GM19035 (cell line): Measurements from ENCODE around the gene DDX17.

ENCODE experiments used
- ATAC-seq: cut with Tn5 transposase; IDR thresholded peaks from one replicate; pipeline ENCODE4 v1.9.1; 2021; ENCODE audit not compliant: unreplicated experiment

The DDX17 gene

GRCh38 chr22:38467904-38468442, 38.1 kb downstream of the DDX17 start, which contains the start of gene KDELR3:
Gene KDELR3, plus strand, starts transcription at chr22:38468096. Its CDS starts 138 bp downstream, at chr22:38468234.
- no peak for ATAC-seq

GRCh38 chr22:38467438-38467903, 38.6 kb downstream of the DDX17 start:
- no peak for ATAC-seq

GRCh38 chr22:38465673-38466490, 40.2 kb downstream of the DDX17 start:
- ATAC-seq, result no peak

- no peak for ATAC-seq
Measured at GRCh38 chr22:38464992-38465672, 41.0 kb downstream of the DDX17 start.

- ATAC-seq, result no peak
Measured at GRCh38 chr22:38462960-38463784, 42.9 kb downstream of the DDX17 start.

- no peak for ATAC-seq
Measured at GRCh38 chr22:38461414-38462081, 44.6 kb downstream of the DDX17 start.

GRCh38 chr22:38461057-38461413, 45.1 kb downstream of the DDX17 start:
- ATAC-seq, result no peak

GRCh38 chr22:38460426-38460840, 45.7 kb downstream of the DDX17 start:
- no peak for ATAC-seq

DNA sequence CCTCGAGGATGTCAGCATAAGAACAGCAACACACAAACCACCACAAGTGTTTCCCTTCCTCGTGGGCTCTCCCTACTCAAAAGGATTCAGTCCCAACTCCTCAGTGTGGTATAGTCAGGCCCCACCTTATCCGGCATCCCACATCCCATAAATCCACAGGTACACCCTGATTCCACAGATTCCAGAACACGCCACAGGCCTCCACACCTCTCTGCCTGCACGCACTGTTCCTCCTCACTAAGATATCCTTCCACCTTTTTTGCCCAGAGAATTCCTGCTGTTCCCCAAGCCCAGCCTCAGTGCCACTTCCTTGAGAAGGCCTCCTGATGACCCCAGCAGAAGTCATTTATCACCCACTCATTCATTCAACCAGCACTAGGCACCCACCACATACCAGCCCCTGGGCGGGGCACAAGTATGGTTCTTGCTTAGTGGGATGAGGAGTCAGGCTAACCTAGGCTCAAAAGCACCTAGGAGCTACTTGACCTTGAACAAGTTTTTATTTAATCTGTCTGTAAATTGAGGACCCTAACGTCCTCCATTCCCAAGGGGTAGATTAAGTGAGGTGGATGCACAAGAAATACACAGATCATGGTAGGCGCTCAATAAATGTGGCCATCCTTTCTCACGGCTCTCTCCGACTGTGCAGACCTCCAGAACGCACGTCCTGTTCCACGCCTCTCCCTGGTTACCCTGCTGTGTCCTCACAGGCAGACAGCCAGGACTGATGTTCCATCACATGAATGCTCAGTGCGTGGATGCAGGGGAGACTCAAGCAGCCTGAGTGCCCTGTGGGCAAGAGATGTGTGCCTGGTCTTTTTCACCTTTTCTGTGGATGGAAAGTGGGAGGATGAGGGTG, 49.0 kb downstream of the DDX17 start:
- ATAC-seq, result no peak

DNA sequence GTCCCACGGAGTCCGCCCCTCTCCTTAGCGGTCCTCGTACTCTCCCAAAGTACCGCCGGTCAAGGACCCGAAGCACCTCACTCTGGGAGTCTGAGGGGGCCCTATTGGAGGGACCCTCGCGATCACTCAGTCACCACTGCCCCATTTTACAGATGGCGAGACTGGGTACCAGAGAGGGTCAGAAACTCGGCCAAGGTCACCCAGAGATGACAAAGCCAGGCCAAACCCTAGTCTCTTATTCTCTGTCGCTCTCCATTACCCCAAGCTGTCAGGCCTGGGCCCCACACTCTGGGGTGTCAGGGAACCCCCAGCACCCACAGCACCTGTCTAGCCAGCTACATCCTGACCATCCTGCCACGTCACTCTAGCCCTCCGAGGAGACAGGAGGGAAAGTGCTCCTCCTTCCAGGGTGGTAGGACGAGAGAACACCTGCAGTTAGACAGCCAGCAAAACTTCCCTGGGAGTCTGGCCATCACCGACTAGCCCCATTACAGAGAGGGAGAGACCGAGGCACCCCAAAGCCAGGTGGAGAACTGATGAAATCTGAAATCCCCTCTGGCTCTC, 49.8 kb downstream of the DDX17 start:
- ATAC-seq, result no peak

DNA sequence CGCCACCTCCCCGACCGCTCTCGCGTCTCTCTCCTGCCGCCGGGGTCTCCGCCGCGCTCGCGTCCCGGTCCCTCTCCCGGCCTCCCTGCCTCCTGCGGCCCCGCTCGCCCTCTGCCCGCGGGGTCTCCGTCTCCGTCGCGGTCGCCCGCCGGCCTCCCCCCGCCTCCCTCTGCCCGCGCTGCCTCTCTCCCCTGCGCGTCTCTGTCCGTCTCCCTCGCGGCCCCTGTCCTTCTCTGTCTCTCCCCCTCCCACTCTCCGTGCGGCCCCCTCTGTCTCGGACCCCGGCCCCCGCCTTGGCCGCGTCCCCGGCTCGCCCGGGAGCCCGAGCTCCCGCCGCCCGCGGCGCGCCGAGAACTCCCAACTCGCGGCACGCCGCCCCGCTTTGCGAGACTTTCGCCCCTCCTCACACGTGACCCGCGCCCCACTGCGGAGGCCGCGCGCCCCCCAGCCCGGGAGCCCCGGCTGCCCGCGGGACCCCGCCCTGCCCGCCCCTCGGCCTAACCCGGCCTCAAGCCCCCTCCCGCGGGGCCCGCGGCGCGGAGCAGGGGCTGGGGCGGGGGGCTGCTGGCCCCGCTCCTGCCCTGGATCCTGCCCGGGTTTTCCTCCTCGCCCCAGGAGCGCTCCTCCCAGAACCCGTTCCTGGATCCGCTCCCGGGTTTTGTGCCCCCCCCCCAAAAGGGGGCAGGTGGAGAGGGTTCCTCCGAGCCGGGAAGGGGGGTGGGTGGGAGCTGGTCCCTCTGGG, 50.4 kb downstream of the DDX17 start:
- no peak for ATAC-seq

- ATAC-seq, result no peak
Measured at GRCh38 chr22:38455076-38455529, 51.0 kb downstream of the DDX17 start, which contains the start of gene KCNJ4. Gene KCNJ4, minus strand, starts transcription at chr22:38455199. Its CDS starts 27,067 bp downstream, at chr22:38428132.

GRCh38 chr22:38454353-38455075, 51.6 kb downstream of the DDX17 start:
- no peak for ATAC-seq

GRCh38 chr22:38453996-38454352, 52.1 kb downstream of the DDX17 start:
- no peak for ATAC-seq

DNA sequence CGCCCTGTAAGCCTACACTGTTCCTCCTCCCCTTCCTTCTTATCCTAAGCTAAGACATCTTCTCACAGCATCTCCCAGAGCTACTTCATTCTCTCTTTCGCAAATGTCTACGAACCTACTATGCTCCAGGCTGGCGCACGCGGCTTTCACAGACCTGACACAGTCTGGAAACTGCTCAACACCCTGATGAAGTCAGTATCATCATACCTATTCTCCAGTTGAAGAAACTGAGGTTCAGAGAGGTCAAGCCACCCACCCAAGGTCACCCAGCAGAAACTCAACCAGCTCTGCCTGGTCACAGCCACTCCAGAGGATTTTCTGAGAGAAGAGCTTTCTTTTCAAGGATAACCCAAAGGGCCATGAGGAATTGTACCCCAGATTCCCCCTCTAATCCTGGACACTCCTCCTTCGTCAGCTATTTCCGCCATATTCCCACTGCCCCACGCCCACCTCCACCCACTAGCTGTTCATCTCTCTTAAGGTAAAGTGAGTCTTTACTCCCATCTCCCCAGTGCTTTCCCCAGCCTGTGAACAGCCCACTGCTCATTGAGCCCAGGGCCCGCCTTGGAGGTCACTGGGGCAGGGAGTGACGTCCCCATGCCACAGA, 52.9 kb downstream of the DDX17 start:
- ATAC-seq, result no peak

DNA sequence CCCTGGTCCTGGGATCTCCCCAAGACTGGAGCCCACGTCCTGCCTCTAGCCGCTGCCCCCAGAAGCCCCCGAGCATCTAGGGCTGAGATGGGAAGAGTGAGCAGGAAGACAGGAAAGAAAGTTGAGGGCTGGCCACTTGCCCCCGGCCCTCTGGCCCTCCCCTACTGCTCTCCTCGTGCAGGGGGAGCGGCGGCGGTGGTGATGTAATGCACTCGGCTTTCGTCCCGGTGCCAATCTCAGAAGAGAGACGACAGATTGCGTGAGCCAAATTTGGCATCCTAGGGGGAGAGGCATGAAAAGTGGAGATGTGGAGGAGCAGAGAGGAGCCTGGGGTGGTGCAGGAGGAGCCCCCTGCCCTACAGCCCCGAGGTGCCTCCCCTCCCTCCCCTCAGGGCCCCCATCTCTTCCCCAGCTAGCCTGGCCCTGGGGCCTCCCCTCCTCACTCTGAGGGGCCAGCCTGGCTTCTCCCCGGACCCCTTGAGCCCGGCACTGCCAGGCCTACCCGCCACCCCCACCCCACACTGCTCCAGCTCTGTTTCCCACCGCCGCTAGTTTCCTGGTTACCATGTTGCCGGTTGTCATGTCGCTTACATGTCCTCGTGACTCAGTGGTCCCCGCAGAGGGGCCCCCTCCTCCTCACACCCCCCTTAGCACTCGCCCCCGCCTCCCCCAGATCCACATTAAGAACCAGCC, 53.6 kb downstream of the DDX17 start:
- no peak for ATAC-seq

DNA sequence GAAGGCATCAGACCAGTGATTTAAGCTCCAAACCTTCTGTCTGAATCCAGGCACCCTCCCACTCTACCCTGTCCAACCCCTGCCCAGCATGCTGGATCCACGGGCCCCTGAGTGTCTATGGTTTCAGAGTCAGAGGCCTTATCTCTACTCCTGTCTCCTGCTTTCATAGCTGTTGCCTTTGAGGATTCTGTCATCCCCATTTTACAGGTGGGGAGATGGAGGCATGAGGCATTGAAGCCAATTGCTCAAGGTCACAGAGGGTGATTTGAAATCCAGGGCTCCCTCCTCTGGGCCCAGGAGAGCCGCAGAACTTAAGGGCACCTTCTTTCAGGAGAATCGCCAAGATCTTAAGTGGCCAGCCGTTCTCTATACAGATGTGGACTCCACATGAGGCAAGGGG, 54.2 kb downstream of the DDX17 start:
- no peak for ATAC-seq
